GM21619 (cell line): ENCODE data around the gene USP13.

Experiments used
- ATAC-seq: cut with Tn5 transposase; IDR thresholded peaks from one replicate; pipeline ENCODE4 v1.9.1; 2021; ENCODE audit not compliant: unreplicated experiment

USP13 gene

GRCh38 chr3:179837374-179837773 is 184.5 kb downstream of the USP13 start:
- no peak for ATAC-seq
